C4-2B (cell line): ENCODE results near the gene CD34.

ENCODE experiments used
- H3K27ac ChIP-seq: fragments of 450-650 bp; 2 replicates; pipeline ENCODE4 v1.5.1; 2017
- ZFX ChIP-seq: fragments of 450-650 bp; IDR thresholded peaks from 2 replicates; pipeline ENCODE4 v1.6.1; 2017
- TF ChIP-seq, protein P1 (sequence below): fragments of 450-650 bp; conservative IDR thresholded peaks from 2 replicates; pipeline ENCODE4 v1.5.1; 2017; ENCODE audit warnings: mild to moderate bottlenecking

CD34 gene

GRCh38 chr1:207904391-207904790 is 6.5 kb downstream of the CD34 start:
- TF ChIP-seq, protein P1, sequence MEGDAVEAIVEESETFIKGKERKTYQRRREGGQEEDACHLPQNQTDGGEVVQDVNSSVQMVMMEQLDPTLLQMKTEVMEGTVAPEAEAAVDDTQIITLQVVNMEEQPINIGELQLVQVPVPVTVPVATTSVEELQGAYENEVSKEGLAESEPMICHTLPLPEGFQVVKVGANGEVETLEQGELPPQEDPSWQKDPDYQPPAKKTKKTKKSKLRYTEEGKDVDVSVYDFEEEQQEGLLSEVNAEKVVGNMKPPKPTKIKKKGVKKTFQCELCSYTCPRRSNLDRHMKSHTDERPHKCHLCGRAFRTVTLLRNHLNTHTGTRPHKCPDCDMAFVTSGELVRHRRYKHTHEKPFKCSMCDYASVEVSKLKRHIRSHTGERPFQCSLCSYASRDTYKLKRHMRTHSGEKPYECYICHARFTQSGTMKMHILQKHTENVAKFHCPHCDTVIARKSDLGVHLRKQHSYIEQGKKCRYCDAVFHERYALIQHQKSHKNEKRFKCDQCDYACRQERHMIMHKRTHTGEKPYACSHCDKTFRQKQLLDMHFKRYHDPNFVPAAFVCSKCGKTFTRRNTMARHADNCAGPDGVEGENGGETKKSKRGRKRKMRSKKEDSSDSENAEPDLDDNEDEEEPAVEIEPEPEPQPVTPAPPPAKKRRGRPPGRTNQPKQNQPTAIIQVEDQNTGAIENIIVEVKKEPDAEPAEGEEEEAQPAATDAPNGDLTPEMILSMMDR = no peak
- no peak for TF ChIP-seq ZFX
- H3K27ac ChIP-seq = no peak overlapping the region

GRCh38 chr1:207903767-207904166 is 7.2 kb downstream of the CD34 start:
- no peak overlapping the region for H3K27ac ChIP-seq
- TF ChIP-seq, protein P1 = no peak
- TF ChIP-seq ZFX = no peak

DNA sequence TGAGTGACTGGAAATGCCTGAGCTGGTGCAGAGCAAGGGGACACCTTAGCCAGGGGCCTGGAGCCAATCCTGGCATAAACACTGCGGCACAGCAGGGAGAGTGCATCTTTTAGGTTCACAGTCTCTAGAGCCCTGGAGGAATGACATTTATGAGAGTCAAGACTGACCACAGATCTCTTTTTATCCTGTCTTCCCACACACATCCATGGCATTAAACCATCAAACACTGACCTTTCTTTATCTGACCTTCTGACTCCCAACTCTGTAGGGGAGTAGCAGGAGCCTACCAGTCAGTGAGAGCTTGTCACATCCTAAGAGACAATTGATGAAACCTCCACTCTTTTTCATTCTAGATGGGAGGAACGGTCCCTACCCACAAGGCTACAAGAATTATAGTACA is 7.9 kb downstream of the CD34 start:
- TF ChIP-seq, protein P1 = no peak
- TF ChIP-seq ZFX = no peak
- no peak overlapping the region for H3K27ac ChIP-seq

DNA sequence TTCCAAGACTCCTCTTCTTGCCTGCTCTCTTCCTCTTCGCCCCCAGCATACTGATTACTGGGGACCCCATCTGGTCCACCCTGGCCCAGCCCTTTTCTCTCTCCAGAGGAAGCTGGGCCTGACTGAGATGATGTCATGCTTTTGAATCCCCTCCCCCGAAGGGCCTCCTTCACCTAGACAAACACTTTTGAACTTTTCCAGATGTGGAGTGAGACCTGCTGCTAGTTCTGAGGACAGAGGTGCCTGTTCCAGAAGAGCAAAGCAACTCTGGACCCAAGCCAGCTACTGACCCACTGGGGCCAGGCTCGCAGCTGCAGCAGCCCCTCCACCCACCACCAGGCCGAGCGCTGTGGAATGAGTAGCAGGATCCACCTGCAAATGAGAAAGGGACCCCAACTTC is 8.4 kb downstream of the CD34 start:
- TF ChIP-seq ZFX = no peak
- TF ChIP-seq, protein P1 = no peak
- H3K27ac ChIP-seq = no peak overlapping the region

- no peak for TF ChIP-seq ZFX
- TF ChIP-seq, protein P1 = no peak
- H3K27ac ChIP-seq = no peak overlapping the region
Observed at GRCh38 chr1:207901041-207901653, 9.8 kb downstream of the CD34 start.

DNA sequence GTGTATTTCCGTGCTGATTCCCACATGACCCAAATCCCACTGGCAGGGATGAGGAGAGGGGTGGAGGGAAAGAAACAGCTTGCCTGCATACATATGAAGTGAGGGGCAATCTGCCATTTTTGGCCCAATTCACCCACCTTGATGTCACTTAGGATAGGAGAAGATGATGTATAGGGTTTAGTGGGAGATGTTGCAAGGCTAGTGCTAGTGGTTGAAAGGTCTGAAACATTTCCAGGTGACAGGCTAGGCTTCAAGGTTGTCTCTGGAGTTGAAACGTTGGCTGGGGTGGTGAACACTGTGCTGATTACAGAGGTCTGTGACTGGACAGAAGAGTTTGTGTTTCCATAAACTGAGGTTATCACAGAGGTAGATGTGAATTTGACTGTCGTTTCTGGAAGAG is 12.1 kb downstream of the CD34 start:
- H3K27ac ChIP-seq = no peak overlapping the region
- TF ChIP-seq, protein P1 = no peak
- no peak for TF ChIP-seq ZFX

DNA sequence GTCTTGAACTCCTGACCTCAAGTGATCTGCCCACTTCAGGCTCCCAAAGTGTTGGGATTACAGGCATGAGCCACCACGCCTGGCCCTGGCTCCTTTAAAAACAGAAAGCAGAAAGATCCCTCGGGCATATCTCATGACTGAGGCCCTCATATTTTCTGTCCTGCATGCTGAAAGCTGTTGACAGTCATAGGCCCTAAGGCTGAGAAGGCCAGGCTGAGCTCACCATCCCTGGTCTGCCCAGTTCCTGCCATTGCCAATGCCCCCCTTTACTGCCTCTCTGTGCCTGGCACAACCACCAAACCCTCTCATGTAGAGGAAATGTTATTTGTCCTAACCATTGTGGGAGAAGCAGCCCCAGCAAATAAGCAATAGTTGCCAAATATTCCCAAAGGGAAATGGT is 12.7 kb downstream of the CD34 start:
- no peak overlapping the region for H3K27ac ChIP-seq
- no peak for TF ChIP-seq ZFX
- TF ChIP-seq, protein P1 = no peak
